Measurements from ENCODE around the gene GGTLC1. TPM values are rescaled to one million over a fixed set of nuclear protein-coding genes. Genes with fewer than 3 reads are reported as not detected.
"Not testable (repeated sequence)": the region's sequence is repeated elsewhere in the genome, so short reads cannot be mapped to it uniquely, and the experiment has no call there.

GGTLC1 gene
- total RNA-seq, 1 donor from 2014 or later, result not detected

GRCh38 chr20:23986310-23986709, 2.3 kb downstream of the GGTLC1 start:
- not testable (repeated sequence) for H3K4me3 ChIP-seq (ENCODE audit: low read depth, low read length); FAIRE-seq; H3K36me3 ChIP-seq (ENCODE audit: control insufficient read depth, insufficient read depth, low read length); H3K27me3 ChIP-seq (ENCODE audit: control insufficient read depth, insufficient read depth, low read length); DNase-seq (ENCODE audit: low read depth)

GRCh38 chr20:23985790-23986225, 2.8 kb downstream of the GGTLC1 start:
- H3K4me3 ChIP-seq (ENCODE audit: low read depth, low read length); H3K27me3 ChIP-seq (ENCODE audit: control insufficient read depth, insufficient read depth, low read length); DNase-seq (ENCODE audit: low read depth); FAIRE-seq; H3K36me3 ChIP-seq (ENCODE audit: control insufficient read depth, insufficient read depth, low read length): not testable (repeated sequence)

GRCh38 chr20:23985066-23985789, 3.4 kb downstream of the GGTLC1 start:
- DNase-seq (ENCODE audit: low read depth); H3K36me3 ChIP-seq (ENCODE audit: control insufficient read depth, insufficient read depth, low read length); H3K4me3 ChIP-seq (ENCODE audit: low read depth, low read length); FAIRE-seq; H3K27me3 ChIP-seq (ENCODE audit: control insufficient read depth, insufficient read depth, low read length): not testable (repeated sequence)

- FAIRE-seq; H3K36me3 ChIP-seq (ENCODE audit: control insufficient read depth, insufficient read depth, low read length); DNase-seq (ENCODE audit: low read depth); H3K4me3 ChIP-seq (ENCODE audit: low read depth, low read length); H3K27me3 ChIP-seq (ENCODE audit: control insufficient read depth, insufficient read depth, low read length): not testable (repeated sequence)
These were observed 4.0 kb downstream of the GGTLC1 start for GRCh38 chr20:23984476-23985023.

GRCh38 chr20:23982112-23983018, 6.2 kb downstream of the GGTLC1 start:
- not testable (repeated sequence) for DNase-seq (ENCODE audit: low read depth)

GRCh38 chr20:23981526-23981925, 7.1 kb downstream of the GGTLC1 start:
- not testable (repeated sequence) for FAIRE-seq; H3K27me3 ChIP-seq (ENCODE audit: control insufficient read depth, insufficient read depth, low read length); DNase-seq (ENCODE audit: low read depth); H3K4me3 ChIP-seq (ENCODE audit: low read depth, low read length); H3K36me3 ChIP-seq (ENCODE audit: control insufficient read depth, insufficient read depth, low read length)

More at GRCh38 chr20:23982112-23983018, 6.2 kb downstream of the GGTLC1 start:
- not testable (repeated sequence) for FAIRE-seq; H3K4me3 ChIP-seq (ENCODE audit: low read depth, low read length); H3K27me3 ChIP-seq (ENCODE audit: control insufficient read depth, insufficient read depth, low read length); H3K36me3 ChIP-seq (ENCODE audit: control insufficient read depth, insufficient read depth, low read length)

GRCh38 chr20:23981014-23981413, 7.6 kb downstream of the GGTLC1 start:
- DNase-seq (ENCODE audit: low read depth); H3K36me3 ChIP-seq (ENCODE audit: control insufficient read depth, insufficient read depth, low read length); FAIRE-seq; H3K27me3 ChIP-seq (ENCODE audit: control insufficient read depth, insufficient read depth, low read length); H3K4me3 ChIP-seq (ENCODE audit: low read depth, low read length): not testable (repeated sequence)

- DNase-seq (ENCODE audit: low read depth); FAIRE-seq; H3K4me3 ChIP-seq (ENCODE audit: low read depth, low read length); H3K27me3 ChIP-seq (ENCODE audit: control insufficient read depth, insufficient read depth, low read length); H3K36me3 ChIP-seq (ENCODE audit: control insufficient read depth, insufficient read depth, low read length): not testable (repeated sequence)
These were observed 8.4 kb downstream of the GGTLC1 start for GRCh38 chr20:23979899-23980811.

GRCh38 chr20:23979380-23979779, 9.2 kb downstream of the GGTLC1 start:
- not testable (repeated sequence) for DNase-seq (ENCODE audit: low read depth); H3K27me3 ChIP-seq (ENCODE audit: control insufficient read depth, insufficient read depth, low read length)

GRCh38 chr20:23978457-23978856, 10.1 kb downstream of the GGTLC1 start:
- H3K27me3 ChIP-seq (ENCODE audit: control insufficient read depth, insufficient read depth, low read length); H3K4me3 ChIP-seq (ENCODE audit: low read depth, low read length): not testable (repeated sequence)

More at GRCh38 chr20:23979380-23979779, 9.2 kb downstream of the GGTLC1 start:
- not testable (repeated sequence) for H3K36me3 ChIP-seq (ENCODE audit: control insufficient read depth, insufficient read depth, low read length); H3K4me3 ChIP-seq (ENCODE audit: low read depth, low read length); FAIRE-seq

More at GRCh38 chr20:23978457-23978856, 10.1 kb downstream of the GGTLC1 start:
- FAIRE-seq; H3K36me3 ChIP-seq (ENCODE audit: control insufficient read depth, insufficient read depth, low read length); DNase-seq (ENCODE audit: low read depth): not testable (repeated sequence)

Measured in bronchial epithelial cell (primary cell).